Chondrocyte (in vitro differentiated cells): ENCODE measurements around the gene ARAP1. TPM values are rescaled to one million over a fixed set of nuclear protein-coding genes. Genes with fewer than 3 reads are reported as not detected.

Experiments
- DNase-seq: peaks from one replicate; pipeline ENCODE4 v3.0.0; 2021; ENCODE audit warnings: mixed read lengths, low spot score
- H3K27ac Mint-ChIP-seq: one replicate; pipeline ENCODE4 v1.8.0; 2021; ENCODE audit warnings: mild to moderate bottlenecking, moderate library complexity, mixed read lengths; ENCODE audit not compliant: unreplicated experiment
- H3K27me3 Mint-ChIP-seq: 2 replicates; pipeline ENCODE4 v1.8.0; 2021; ENCODE audit warnings: low read depth, mixed read lengths
- H3K36me3 Mint-ChIP-seq: 2 replicates; pipeline ENCODE4 v1.8.0; 2021; ENCODE audit warnings: low read depth, mixed read lengths
- H3K4me1 Mint-ChIP-seq: 2 replicates; pipeline ENCODE4 v1.8.0; 2021; ENCODE audit warnings: low read depth, mild to moderate bottlenecking, mixed read lengths
- H3K4me3 Mint-ChIP-seq: one replicate; pipeline ENCODE4 v1.8.0; 2021; ENCODE audit warnings: mild to moderate bottlenecking, moderate library complexity, mixed read lengths; ENCODE audit not compliant: unreplicated experiment
- H3K9me3 Mint-ChIP-seq: 2 replicates; pipeline ENCODE4 v1.8.0; 2021; ENCODE audit warnings: low read depth, mixed read lengths
- total RNA-seq: library from RNA; stranded (reverse); gene quantifications from 3 replicates; pipeline ENCODE4 v1.2.1, GENCODE V29; 2021
- TF ChIP-seq, protein P1 (sequence below): fragments of 200-600 bp; sonication (generic); IDR thresholded peaks from 2 replicates; pipeline ENCODE4 v1.5.0; 2021; ENCODE audit warnings: antibody characterized with exemption, mild to moderate bottlenecking, moderate library complexity

The ARAP1 gene
- total RNA-seq, 1 donor from 2014 or later = 45.3 TPM

GRCh38 chr11:72766152-72766902, 14.1 kb upstream of the ARAP1 start:
- TF ChIP-seq, protein P1, sequence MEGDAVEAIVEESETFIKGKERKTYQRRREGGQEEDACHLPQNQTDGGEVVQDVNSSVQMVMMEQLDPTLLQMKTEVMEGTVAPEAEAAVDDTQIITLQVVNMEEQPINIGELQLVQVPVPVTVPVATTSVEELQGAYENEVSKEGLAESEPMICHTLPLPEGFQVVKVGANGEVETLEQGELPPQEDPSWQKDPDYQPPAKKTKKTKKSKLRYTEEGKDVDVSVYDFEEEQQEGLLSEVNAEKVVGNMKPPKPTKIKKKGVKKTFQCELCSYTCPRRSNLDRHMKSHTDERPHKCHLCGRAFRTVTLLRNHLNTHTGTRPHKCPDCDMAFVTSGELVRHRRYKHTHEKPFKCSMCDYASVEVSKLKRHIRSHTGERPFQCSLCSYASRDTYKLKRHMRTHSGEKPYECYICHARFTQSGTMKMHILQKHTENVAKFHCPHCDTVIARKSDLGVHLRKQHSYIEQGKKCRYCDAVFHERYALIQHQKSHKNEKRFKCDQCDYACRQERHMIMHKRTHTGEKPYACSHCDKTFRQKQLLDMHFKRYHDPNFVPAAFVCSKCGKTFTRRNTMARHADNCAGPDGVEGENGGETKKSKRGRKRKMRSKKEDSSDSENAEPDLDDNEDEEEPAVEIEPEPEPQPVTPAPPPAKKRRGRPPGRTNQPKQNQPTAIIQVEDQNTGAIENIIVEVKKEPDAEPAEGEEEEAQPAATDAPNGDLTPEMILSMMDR = no peak
- no peak overlapping the region for H3K27ac Mint-ChIP-seq
- no peaks in the 10 kb centered on the region for H3K36me3 Mint-ChIP-seq
- H3K4me1 Mint-ChIP-seq = peaks cover 24% of the 10 kb centered on the region
- H3K4me3 Mint-ChIP-seq = no peak overlapping the region
- H3K9me3 Mint-ChIP-seq = peaks cover 2% of the 10 kb centered on the region
- no peaks in the 10 kb centered on the region for H3K27me3 Mint-ChIP-seq
- no peak for DNase-seq

DNA sequence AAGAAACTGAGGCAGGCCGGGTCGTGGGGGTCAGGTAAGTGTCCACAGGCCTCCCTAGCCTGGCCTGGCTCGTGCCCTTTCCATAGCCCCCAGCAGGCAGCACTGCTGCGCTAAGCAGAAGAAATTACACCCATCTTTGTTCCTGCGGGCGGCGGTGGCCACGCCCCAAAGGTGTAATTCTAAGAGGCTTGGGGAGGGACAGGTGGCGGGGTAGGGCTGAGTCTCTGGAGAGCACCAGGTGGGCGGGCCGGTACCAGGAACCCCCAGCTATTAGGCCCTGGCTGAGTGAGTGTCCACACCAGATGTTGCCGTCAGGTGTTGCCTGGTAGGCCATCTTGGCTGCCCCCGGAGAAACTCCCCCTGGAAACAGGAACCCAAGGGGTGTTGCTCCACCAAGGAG, 12.3 kb upstream of the ARAP1 start:
- Mint-ChIP-seq H3K36me3 (peaks cover 6% of the 10 kb centered on the region), H3K27me3 (no peaks in the 10 kb centered on the region), H3K4me1 (peaks cover 24% of the 10 kb centered on the region), H3K4me3 (no peak overlapping the region), H3K27ac (no peak overlapping the region), H3K9me3 (peaks cover 12% of the 10 kb centered on the region)
- DNase-seq = peak; percentile 76
- TF ChIP-seq, protein P1 = no peak

DNA sequence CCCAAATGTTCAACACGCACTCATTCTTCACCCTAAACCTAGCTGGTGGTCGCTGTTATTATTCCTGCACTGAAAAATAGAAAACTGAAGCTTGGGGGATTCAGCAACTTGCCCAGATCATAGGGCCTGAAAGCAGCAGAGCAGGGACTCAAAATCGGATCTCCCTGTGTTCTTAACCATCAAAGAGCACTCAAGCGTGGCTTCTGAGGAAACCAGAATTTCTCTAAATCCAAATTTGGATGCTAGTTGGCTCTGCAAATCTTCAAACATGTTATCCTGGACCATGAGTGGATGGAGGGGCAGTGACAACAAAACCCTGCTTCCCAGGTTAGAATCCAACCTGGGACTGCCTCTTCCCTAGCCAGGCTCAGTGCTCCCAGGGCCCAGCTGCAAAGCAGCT, 11.6 kb upstream of the ARAP1 start:
- peaks cover 12% of the 10 kb centered on the region for H3K9me3 Mint-ChIP-seq
- no peak overlapping the region for H3K4me3 Mint-ChIP-seq
- H3K36me3 Mint-ChIP-seq = peaks cover 9% of the 10 kb centered on the region
- no peak for DNase-seq
- no peak overlapping the region for H3K27ac Mint-ChIP-seq
- peaks cover 30% of the 10 kb centered on the region for H3K4me1 Mint-ChIP-seq
- no peaks in the 10 kb centered on the region for H3K27me3 Mint-ChIP-seq
- TF ChIP-seq, protein P1 = no peak

DNA sequence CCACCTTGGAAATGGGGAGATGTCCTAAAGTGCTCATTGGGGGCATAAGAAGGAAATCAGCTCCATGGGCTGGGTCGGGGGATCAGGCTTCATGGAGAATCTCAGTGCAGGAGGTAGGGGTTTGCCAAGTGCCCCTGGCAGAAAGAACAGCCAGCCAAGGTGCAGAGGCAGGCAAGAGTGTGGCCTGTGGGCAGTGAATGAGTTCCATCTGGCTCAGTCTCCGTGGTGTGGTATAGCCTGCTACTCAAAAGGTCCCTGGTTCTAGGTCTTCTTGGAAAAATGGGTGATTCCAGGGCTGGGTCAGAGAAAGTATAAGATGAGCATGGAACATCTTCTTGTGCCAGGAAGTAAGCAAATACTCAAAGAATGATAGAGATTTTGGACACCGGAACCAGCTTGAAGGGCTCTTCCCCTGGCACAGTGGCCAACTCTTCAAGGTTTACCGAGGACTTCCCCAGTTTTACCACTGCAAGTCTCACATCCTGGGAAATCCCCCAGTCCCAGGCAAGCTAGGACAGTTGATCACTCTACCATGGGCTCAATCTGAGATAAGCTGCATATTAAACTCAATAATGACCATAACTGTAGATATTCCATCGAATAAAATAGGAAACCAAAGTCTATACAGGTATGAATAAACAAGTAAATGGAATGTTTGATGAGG, 10.6 kb upstream of the ARAP1 start:
- Mint-ChIP-seq H3K27ac (no peak overlapping the region), H3K4me1 (peaks cover 28% of the 10 kb centered on the region), H3K9me3 (peaks cover 12% of the 10 kb centered on the region), H3K36me3 (peaks cover 15% of the 10 kb centered on the region), H3K4me3 (no peak overlapping the region), H3K27me3 (no peaks in the 10 kb centered on the region)
- TF ChIP-seq, protein P1 = no peak
- no peak for DNase-seq

DNA sequence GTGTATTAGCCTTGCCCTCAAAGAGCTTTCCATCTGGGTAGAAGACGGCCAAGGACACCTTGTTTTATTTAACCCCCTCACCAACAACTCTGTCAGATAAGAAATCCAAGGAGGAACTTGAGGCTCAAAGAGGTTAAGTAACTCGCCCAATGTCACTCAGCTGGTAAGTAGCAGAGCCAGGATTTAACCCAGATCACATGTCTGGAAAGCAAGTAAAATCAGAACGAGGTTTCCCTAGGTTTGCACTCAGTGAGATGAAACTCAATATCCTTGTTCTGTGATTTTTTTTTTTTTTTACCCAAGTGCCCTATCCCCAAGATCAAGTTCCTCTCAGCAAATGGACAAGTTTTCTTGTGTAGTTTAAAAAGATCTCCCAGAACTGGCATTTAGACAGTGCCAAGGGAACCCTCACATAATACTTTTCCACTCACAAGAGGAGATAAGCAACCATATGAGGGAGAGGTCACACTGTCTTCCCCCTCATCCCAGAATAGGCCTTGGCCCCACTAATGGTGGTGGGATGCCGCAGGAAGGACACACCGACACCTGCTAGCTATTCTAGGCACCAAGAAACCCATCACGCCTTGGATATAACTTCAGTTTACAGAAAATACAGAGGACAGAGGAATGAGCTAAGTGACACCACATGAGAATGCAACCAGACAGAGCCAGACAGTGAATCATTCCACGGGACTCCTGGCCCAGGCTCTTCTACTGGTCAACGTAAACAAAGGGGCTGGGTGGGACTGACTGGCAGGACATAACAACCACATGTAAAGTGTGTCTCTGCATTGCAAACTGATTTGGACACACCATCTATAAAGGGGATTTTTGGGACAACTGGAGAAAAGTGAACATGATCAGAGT, 8.6 kb upstream of the ARAP1 start:
- TF ChIP-seq, protein P1 = no peak
- Mint-ChIP-seq H3K4me1 (peaks cover 26% of the 10 kb centered on the region), H3K9me3 (peaks cover 12% of the 10 kb centered on the region), H3K27ac (peak overlapping the region; percentile 71), H3K4me3 (no peak overlapping the region), H3K27me3 (no peaks in the 10 kb centered on the region), H3K36me3 (peaks cover 30% of the 10 kb centered on the region)
- DNase-seq = no peak
